Retinal pigment epithelial cell (primary cell): ENCODE measurements around the gene AGK.

Experiments used
- DNase-seq: peaks from one replicate; pipeline ENCODE4 v3.0.0-alpha.2; 2010; ENCODE audit warnings: low read depth
- H3K4me3 ChIP-seq: 2 replicates; pipeline ENCODE4 v1.5.1; 2011; ENCODE audit warnings: mild to moderate bottlenecking, low read length, control low read depth, moderate library complexity
- CTCF ChIP-seq: conservative IDR thresholded peaks from 2 replicates; pipeline ENCODE4 v1.5.1; 2011; ENCODE audit warnings: low read depth, low read length, control low read depth, inconsistent platforms

AGK gene

DNA sequence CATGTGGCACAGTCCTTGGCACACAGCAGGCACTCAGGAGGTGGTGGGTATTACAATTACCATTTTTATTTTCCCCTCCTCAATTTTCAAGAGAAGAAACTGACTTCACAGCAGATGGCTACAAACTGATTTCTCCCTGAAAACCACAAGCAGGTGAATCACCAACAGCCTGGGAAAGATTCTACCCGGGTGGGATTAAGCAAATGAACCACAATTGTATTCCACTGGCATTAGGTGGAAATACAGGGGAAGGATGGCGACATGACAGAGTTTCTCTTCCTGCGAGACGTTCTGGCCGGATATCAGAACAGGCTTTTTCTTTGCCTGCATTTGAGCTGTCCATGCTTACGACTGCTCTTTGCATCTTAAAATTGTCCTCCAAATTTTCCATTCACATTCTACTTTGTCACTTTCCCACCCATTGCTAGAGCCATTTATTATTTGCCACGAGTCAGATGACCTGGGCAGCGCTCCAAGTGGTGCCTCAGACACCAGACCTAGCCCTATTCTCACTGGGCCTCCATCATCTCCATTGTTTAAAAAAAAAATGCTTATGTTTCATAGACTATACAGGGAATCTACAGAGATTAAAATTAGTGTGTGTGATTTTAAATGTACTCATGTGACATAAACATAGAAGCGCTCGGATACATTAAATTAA, 146.1 kb downstream of the AGK start:
- no peak overlapping the region for H3K4me3 ChIP-seq
- no peak for TF ChIP-seq CTCF
- peak; percentile 62 for DNase-seq

DNA sequence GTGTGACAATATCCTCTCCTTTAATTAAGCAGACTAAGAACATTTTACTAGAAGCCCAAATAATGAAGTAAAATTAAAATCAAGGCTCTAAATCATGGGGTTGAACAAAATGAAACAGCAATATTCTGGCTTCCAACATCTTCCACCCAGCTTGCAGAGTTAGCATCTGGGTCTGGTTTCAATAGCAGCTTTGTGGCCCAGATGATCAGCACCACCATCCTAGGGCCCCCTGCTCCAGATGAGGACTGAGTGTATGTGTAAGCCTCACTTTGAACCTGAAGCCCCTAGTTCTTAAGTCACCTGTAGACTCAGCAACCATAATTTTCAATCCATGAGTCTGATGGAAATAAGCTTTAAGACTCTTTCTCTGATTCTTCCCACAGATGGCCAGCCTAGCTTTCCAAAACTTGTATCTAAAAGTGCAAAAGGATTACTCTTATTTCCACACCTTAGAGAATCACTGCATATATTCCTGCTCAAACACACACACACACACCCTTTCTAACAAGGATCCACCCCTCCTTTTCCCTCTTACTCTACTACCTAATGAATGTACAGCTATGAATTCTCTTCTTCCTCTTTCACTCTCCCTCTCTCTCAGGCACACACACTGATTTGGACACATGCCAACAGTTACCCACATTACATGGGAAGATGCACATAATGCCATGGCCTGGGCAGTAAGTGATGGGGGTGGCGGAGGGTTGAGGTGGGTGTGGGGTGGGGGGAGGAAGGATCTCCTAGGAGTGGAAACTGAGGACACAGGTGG, 147.2 kb downstream of the AGK start:
- no peak for DNase-seq
- TF ChIP-seq CTCF: no peak

GRCh38 chr7:141699860-141700259, 148.7 kb downstream of the AGK start:
- H3K4me3 ChIP-seq: no peak overlapping the region
- DNase-seq: no peak
- no peak for TF ChIP-seq CTCF

More for the DNA sequence above, 147.2 kb downstream of the AGK start:
- H3K4me3 ChIP-seq: no peak overlapping the region

DNA sequence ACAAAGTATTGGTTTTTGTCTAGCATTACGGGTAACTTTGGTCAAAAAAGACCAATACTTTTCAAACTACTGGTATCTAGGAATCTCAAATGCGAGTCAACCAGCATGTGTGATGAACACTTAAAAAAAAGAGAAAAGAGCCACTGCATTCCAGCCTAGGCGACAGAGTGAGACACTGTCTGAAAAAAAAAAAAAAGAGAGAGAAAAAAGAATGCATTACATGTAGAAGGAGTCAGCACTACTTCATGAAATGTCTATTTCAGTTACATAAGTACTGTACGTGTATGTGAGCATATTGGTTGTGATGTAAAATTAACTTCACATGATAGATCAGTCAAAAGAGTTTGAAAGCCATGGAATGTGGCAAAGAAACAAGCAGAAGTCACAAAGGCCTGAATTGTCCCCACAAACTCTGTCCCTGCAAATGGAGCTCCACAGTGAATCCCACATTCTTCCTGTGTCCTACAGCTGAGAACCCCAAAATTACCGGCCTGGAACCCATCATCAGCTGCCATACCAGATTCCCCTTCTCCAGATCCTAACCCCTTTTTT, 149.2 kb downstream of the AGK start:
- no peak for DNase-seq
- no peak for TF ChIP-seq CTCF
- H3K4me3 ChIP-seq: peak overlapping the region; percentile 68

DNA sequence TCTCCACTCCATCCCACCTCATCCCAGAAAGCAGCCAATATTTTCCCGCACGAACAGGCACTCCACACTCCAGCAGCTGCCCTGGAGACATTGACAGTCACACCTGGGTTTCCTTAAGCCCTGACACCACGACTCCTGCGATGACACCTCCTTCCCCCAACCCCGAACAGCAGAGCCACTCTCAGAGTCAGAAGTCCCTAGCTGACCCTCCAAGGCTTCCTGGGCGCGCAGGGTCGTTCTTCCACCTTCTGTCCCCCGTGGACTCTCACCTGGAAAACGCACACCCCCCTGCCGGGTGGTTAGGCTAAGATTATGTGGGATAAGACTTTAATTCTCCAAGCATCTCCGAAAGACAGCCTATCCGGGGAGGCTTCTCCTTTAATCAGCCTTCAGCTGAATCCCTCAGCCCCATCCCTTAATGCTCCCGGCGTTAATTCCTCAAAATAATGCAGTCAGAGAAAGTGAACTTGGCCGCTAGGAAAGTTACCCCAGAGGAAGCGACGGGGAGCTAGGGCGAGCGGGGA, 149.7 kb downstream of the AGK start:
- TF ChIP-seq CTCF: no peak
- no peak for DNase-seq
- H3K4me3 ChIP-seq: peak overlapping the region; percentile 68

- no peak for DNase-seq
- TF ChIP-seq CTCF: no peak
- peak overlapping the region; percentile 68 for H3K4me3 ChIP-seq
Measured at GRCh38 chr7:141701489-141702046, 150.4 kb downstream of the AGK start.
